GM23338 (cell line): Measurements from ENCODE around the gene CCDC30. TPM values are rescaled to one million over a fixed set of nuclear protein-coding genes. Genes with fewer than 3 reads are reported as not detected.
"Not testable (repeated sequence)": the region's sequence is repeated elsewhere in the genome, so short reads cannot be mapped to it uniquely, and the experiment has no call there.

Experiments
- ATAC-seq: fragments of 200-7000 bp; cut with Tn5 transposase; 3 replicates; pipeline ENCODE4 v1.9.1; 2020
- DNase-seq: peaks from one replicate; pipeline ENCODE4 v3.0.0-alpha.2; 2015; ENCODE audit warnings: low spot score
- H2AFZ ChIP-seq: fragments of 200-600 bp; sonication (generic); 2 replicates; pipeline ENCODE4 v1.8.0; 2016; ENCODE audit warnings: antibody characterized with exemption, mild to moderate bottlenecking, moderate library complexity
- H3F3A ChIP-seq: fragments of 200-600 bp; sonication (generic); replicated peaks from 2 replicates; pipeline ENCODE4 v1.8.0; 2017; ENCODE audit warnings: antibody characterized with exemption, mixed run types, low read depth
- H3K27ac ChIP-seq: fragments of 200-600 bp; sonication (generic); 2 replicates; pipeline ENCODE4 v1.6.1; 2016; ENCODE audit warnings: low read depth
- H3K27me3 ChIP-seq: fragments of 200-600 bp; sonication (generic); 2 replicates; pipeline ENCODE4 v1.8.0; 2016; ENCODE audit warnings: mild to moderate bottlenecking, mixed run types, moderate library complexity; ENCODE audit not compliant: insufficient read depth
- H3K36me3 ChIP-seq: fragments of 200-600 bp; sonication (generic); 2 replicates; pipeline ENCODE4 v1.8.0; 2016; ENCODE audit warnings: mild to moderate bottlenecking; ENCODE audit not compliant: insufficient read depth
- H3K4me1 ChIP-seq: fragments of 200-600 bp; sonication (generic); 2 replicates; pipeline ENCODE4 v1.8.0; 2016; ENCODE audit warnings: mild to moderate bottlenecking, moderate library complexity; ENCODE audit not compliant: insufficient read depth
- H3K4me2 ChIP-seq: fragments of 200-600 bp; sonication (generic); 2 replicates; pipeline ENCODE4 v1.7.1; 2017; ENCODE audit warnings: mixed run types
- H3K4me3 ChIP-seq: fragments of 200-600 bp; sonication (generic); 2 replicates; pipeline ENCODE4 v1.6.1; 2016; ENCODE audit warnings: mixed run types
- H3K79me2 ChIP-seq: fragments of 200-600 bp; sonication (generic); replicated peaks from 2 replicates; pipeline ENCODE4 v1.8.0; 2017; ENCODE audit warnings: mild to moderate bottlenecking; ENCODE audit not compliant: insufficient read depth
- H3K9me2 ChIP-seq: fragments of 200-600 bp; sonication (generic); 2 replicates; pipeline ENCODE4 v1.8.0; 2017; ENCODE audit not compliant: insufficient read depth
- H4K20me1 ChIP-seq: fragments of 200-600 bp; sonication (generic); replicated peaks from 2 replicates; pipeline ENCODE4 v1.8.0; 2017; ENCODE audit warnings: mild to moderate bottlenecking; ENCODE audit not compliant: insufficient read depth
- H3K27ac Mint-ChIP-seq: 2 replicates; pipeline ENCODE4 v1.8.0; 2020; ENCODE audit warnings: inconsistent platforms, mild to moderate bottlenecking, moderate library complexity, mixed read lengths
- H3K27me3 Mint-ChIP-seq: 3 replicates; pipeline ENCODE4 v1.8.0; 2022; ENCODE audit warnings: low read depth, mild to moderate bottlenecking, moderate library complexity, mixed read lengths, inconsistent platforms; ENCODE audit not compliant: insufficient read depth, poor library complexity
- H3K36me3 Mint-ChIP-seq: 3 replicates; pipeline ENCODE4 v1.8.0; 2021; ENCODE audit warnings: low read depth, mild to moderate bottlenecking, inconsistent platforms, moderate library complexity, mixed read lengths
- H3K4me1 Mint-ChIP-seq: 3 replicates; pipeline ENCODE4 v1.8.0; 2020; ENCODE audit warnings: mild to moderate bottlenecking, inconsistent platforms, mixed read lengths
- H3K4me3 Mint-ChIP-seq: 3 replicates; pipeline ENCODE4 v1.8.0; 2021; ENCODE audit warnings: moderate library complexity, mild to moderate bottlenecking, inconsistent platforms, mixed read lengths
- H3K9me3 Mint-ChIP-seq: 3 replicates; pipeline ENCODE4 v1.8.0; 2020; ENCODE audit warnings: moderate library complexity, mild to moderate bottlenecking, inconsistent platforms, mixed read lengths
- JUNB ChIP-seq: IDR thresholded peaks from one replicate; pipeline ENCODE4 v1.6.1; 2016; ENCODE audit warnings: antibody characterized with exemption; ENCODE audit not compliant: unreplicated experiment
- NANOG ChIP-seq: IDR thresholded peaks from 2 replicates; pipeline ENCODE4 v1.6.1; 2016; ENCODE audit warnings: antibody characterized with exemption, borderline replicate concordance
- POLR2AphosphoS5 ChIP-seq: IDR thresholded peaks from 2 replicates; pipeline ENCODE4 v1.6.1; 2016; ENCODE audit warnings: antibody characterized with exemption, low read depth
- STAT1 ChIP-seq: IDR thresholded peaks from one replicate; pipeline ENCODE4 v1.6.1; 2016; ENCODE audit warnings: antibody characterized with exemption; ENCODE audit not compliant: unreplicated experiment
- ZNF114 ChIP-seq: fragments of 250-450 bp; sonication (Bioruptor Pico); IDR thresholded peaks from 2 replicates; pipeline ENCODE4 v1.5.0; 2020; ENCODE audit warnings: mild to moderate bottlenecking, moderate library complexity
- ZNF331 ChIP-seq: fragments of 250-450 bp; sonication (Bioruptor Pico); IDR thresholded peaks from 2 replicates; pipeline ENCODE4 v1.5.0; 2020; ENCODE audit warnings: low read depth, mild to moderate bottlenecking, moderate library complexity
- polyA plus RNA-seq: library from polyadenylated mRNA; unstranded; fragments of >200 nt; fragmentation: Nextera tagmentation; extraction: Ambion mirVana; gene quantifications from 2 replicates; pipeline ENCODE4 v1.2.1, GENCODE V29; 2016
- total RNA-seq: library from RNA; depleted of rRNA; stranded (reverse); fragments of >200 nt; shearing (Covaris generic); gene quantifications from 2 replicates; pipeline ENCODE4 v1.2.3, GENCODE V29; 2014
- TF ChIP-seq, protein P1 (sequence below), 2 experiments: fragments of 200-600 bp in 1 of 2; sonication (generic) in 1 of 2; conservative IDR thresholded peaks; 2 replicates each; pipeline versions ENCODE4 v1.5.1 to v1.6.1; 2016 to 2017; ENCODE audit warnings: antibody characterized with exemption in 2 of 2, low read depth in 2 of 2, mild to moderate bottlenecking in 2 of 2, moderate library complexity in 1 of 2
- TF ChIP-seq, protein P2 (sequence below): IDR thresholded peaks from 2 replicates; pipeline ENCODE4 v1.6.1; 2016; ENCODE audit warnings: antibody characterized with exemption
- TF ChIP-seq, protein P3 (sequence below): IDR thresholded peaks from one replicate; pipeline ENCODE4 v1.6.1; 2018; ENCODE audit warnings: antibody characterized with exemption; ENCODE audit not compliant: unreplicated experiment

CCDC30 gene
- total and polyA plus RNA-seq, 2 experiments from 2014 or later: 0.56 to 1.8 TPM

DNA sequence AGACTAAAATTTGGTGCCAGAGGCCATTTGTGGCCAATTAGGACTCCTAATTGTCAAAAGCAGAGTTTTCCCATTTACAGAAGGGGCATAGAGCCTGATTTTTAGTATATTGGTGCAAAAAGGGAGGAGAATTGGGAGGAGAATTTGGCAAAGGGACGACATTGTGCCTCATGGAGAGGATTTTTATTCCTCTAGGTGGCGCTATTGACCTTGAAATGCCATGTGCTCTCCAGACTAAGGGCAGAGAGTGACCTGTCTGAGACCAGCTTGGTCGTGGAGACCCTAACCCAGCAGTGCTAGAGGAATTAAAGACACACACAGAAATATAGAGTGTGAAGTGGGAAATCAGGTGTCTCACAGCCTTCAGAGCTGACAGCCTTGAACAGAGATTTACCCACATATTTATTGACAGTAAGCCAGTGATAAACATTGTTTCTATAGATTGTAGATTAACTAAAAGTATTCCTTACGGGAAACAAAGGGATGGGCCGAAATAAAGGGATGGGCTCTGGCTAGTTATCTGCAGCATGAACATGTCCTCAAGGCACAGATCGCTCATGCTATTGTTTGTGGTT lies 48.6 kb downstream of the CCDC30 start:
- DNase-seq (peak; percentile 72), ATAC-seq (peak; percentile 84)
- not testable (repeated sequence) for H3K4me3 Mint-ChIP-seq, H3K4me1 ChIP-seq, H3K27me3 Mint-ChIP-seq, H3K27ac ChIP-seq, H3K4me1 Mint-ChIP-seq, H3K27ac Mint-ChIP-seq, H3K36me3 ChIP-seq, H4K20me1 ChIP-seq, H3K27me3 ChIP-seq, H3K79me2 ChIP-seq, H3K9me2 ChIP-seq, H3K4me3 ChIP-seq, H2AFZ ChIP-seq, H3K4me2 ChIP-seq, H3F3A ChIP-seq
- Mint-ChIP-seq H3K36me3 (peaks cover 44% of the 10 kb centered on the region; the same call in 2 of the 3 replicates), H3K9me3 (peaks cover 94% of the 10 kb centered on the region)
- TF ChIP-seq, protein P1, sequence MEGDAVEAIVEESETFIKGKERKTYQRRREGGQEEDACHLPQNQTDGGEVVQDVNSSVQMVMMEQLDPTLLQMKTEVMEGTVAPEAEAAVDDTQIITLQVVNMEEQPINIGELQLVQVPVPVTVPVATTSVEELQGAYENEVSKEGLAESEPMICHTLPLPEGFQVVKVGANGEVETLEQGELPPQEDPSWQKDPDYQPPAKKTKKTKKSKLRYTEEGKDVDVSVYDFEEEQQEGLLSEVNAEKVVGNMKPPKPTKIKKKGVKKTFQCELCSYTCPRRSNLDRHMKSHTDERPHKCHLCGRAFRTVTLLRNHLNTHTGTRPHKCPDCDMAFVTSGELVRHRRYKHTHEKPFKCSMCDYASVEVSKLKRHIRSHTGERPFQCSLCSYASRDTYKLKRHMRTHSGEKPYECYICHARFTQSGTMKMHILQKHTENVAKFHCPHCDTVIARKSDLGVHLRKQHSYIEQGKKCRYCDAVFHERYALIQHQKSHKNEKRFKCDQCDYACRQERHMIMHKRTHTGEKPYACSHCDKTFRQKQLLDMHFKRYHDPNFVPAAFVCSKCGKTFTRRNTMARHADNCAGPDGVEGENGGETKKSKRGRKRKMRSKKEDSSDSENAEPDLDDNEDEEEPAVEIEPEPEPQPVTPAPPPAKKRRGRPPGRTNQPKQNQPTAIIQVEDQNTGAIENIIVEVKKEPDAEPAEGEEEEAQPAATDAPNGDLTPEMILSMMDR (conservative IDR thresholded peaks at IDR 0.05; ENCODE audit: low read depth in 2 of 2): peak; percentile 76 to 79

DNA sequence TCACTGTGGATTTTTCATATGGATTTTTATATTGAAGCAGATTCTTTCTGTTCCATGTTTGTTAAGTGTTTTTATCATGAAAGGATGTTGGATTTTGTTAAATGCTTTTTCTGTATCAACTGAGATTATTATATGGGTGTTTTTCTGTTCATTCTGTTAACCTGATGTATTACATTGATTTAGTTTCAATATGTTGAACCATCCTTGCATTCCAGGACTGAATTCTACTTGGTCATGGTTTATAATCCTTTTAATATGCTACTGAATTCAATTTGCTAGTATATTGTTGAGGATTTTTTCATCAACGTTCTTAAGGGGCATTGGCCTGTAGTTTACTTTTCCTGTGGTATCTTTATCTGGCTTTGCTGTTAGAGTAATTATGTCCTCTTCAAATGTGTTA lies 55.8 kb downstream of the CCDC30 start:
- Histone ChIP-seq H3F3A (no peaks in the 10 kb centered on the region), H3K27ac (no peak overlapping the region), H3K4me2 (no peak overlapping the region), H4K20me1 (no peaks in the 10 kb centered on the region), H3K4me1 (no peaks in the 10 kb centered on the region), H2AFZ (no peak overlapping the region), H3K79me2 (no peaks in the 10 kb centered on the region), H3K27me3 (no peaks in the 10 kb centered on the region), H3K4me3 (no peak overlapping the region), H3K36me3 (no peaks in the 10 kb centered on the region; the same call in 1 of the 2 replicates), H3K9me2 (0 out of 2 replicates have a peak, but pooled peaks cover 3% of the 10 kb centered on the region)
- ATAC-seq (no peak), DNase-seq (no peak)
- H3K27ac Mint-ChIP-seq: no peak overlapping the region
- no peak for TF ChIP-seq ZNF114 (CRISPR knock-in tag)
- TF ChIP-seq POLR2AphosphoS5: no peak
- TF ChIP-seq JUNB: no peak
- TF ChIP-seq, protein P2, sequence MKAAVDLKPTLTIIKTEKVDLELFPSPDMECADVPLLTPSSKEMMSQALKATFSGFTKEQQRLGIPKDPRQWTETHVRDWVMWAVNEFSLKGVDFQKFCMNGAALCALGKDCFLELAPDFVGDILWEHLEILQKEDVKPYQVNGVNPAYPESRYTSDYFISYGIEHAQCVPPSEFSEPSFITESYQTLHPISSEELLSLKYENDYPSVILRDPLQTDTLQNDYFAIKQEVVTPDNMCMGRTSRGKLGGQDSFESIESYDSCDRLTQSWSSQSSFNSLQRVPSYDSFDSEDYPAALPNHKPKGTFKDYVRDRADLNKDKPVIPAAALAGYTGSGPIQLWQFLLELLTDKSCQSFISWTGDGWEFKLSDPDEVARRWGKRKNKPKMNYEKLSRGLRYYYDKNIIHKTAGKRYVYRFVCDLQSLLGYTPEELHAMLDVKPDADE: no peak
- TF ChIP-seq ZNF331 (CRISPR knock-in tag): no peak
- no peak for TF ChIP-seq NANOG
- TF ChIP-seq, protein P3, sequence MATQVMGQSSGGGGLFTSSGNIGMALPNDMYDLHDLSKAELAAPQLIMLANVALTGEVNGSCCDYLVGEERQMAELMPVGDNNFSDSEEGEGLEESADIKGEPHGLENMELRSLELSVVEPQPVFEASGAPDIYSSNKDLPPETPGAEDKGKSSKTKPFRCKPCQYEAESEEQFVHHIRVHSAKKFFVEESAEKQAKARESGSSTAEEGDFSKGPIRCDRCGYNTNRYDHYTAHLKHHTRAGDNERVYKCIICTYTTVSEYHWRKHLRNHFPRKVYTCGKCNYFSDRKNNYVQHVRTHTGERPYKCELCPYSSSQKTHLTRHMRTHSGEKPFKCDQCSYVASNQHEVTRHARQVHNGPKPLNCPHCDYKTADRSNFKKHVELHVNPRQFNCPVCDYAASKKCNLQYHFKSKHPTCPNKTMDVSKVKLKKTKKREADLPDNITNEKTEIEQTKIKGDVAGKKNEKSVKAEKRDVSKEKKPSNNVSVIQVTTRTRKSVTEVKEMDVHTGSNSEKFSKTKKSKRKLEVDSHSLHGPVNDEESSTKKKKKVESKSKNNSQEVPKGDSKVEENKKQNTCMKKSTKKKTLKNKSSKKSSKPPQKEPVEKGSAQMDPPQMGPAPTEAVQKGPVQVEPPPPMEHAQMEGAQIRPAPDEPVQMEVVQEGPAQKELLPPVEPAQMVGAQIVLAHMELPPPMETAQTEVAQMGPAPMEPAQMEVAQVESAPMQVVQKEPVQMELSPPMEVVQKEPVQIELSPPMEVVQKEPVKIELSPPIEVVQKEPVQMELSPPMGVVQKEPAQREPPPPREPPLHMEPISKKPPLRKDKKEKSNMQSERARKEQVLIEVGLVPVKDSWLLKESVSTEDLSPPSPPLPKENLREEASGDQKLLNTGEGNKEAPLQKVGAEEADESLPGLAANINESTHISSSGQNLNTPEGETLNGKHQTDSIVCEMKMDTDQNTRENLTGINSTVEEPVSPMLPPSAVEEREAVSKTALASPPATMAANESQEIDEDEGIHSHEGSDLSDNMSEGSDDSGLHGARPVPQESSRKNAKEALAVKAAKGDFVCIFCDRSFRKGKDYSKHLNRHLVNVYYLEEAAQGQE: no peak
- TF ChIP-seq STAT1: no peak
- H3K36me3 Mint-ChIP-seq: peaks cover 10% of the 10 kb centered on the region; the same call in 2 of the 3 replicates
- H3K4me3 Mint-ChIP-seq: no peak overlapping the region
- H3K4me1 Mint-ChIP-seq: no peaks in the 10 kb centered on the region
- no peaks in the 10 kb centered on the region for H3K27me3 Mint-ChIP-seq
- peaks cover 60% of the 10 kb centered on the region for H3K9me3 Mint-ChIP-seq
